Chondrocyte (in vitro differentiated cells): ENCODE measurements around the gene GBX2. TPM values are rescaled to one million over a fixed set of nuclear protein-coding genes. Genes with fewer than 3 reads are reported as not detected.

ENCODE experiments used
- DNase-seq: peaks from one replicate; pipeline ENCODE4 v3.0.0; 2021; ENCODE audit warnings: mixed read lengths, low spot score
- H3K27ac Mint-ChIP-seq: one replicate; pipeline ENCODE4 v1.8.0; 2021; ENCODE audit warnings: mild to moderate bottlenecking, moderate library complexity, mixed read lengths; ENCODE audit not compliant: unreplicated experiment
- H3K27me3 Mint-ChIP-seq: 2 replicates; pipeline ENCODE4 v1.8.0; 2021; ENCODE audit warnings: low read depth, mixed read lengths
- H3K36me3 Mint-ChIP-seq: 2 replicates; pipeline ENCODE4 v1.8.0; 2021; ENCODE audit warnings: low read depth, mixed read lengths
- H3K4me1 Mint-ChIP-seq: 2 replicates; pipeline ENCODE4 v1.8.0; 2021; ENCODE audit warnings: low read depth, mild to moderate bottlenecking, mixed read lengths
- H3K4me3 Mint-ChIP-seq: one replicate; pipeline ENCODE4 v1.8.0; 2021; ENCODE audit warnings: mild to moderate bottlenecking, moderate library complexity, mixed read lengths; ENCODE audit not compliant: unreplicated experiment
- H3K9me3 Mint-ChIP-seq: 2 replicates; pipeline ENCODE4 v1.8.0; 2021; ENCODE audit warnings: low read depth, mixed read lengths
- CTCF ChIP-seq: fragments of 200-600 bp; sonication (generic); IDR thresholded peaks from 2 replicates; pipeline ENCODE4 v1.5.0; 2021; ENCODE audit warnings: antibody characterized with exemption, mild to moderate bottlenecking, moderate library complexity
- total RNA-seq: library from RNA; stranded (reverse); gene quantifications from 3 replicates; pipeline ENCODE4 v1.2.1, GENCODE V29; 2021

GBX2 gene
- total RNA-seq, 1 donor from 2014 or later = 16.7 TPM

- Mint-ChIP-seq H3K27ac (peak overlapping the region; percentile 57), H3K4me3 (no peak overlapping the region), H3K9me3 (peaks cover 2% of the 10 kb centered on the region), H3K36me3 (peaks cover 2% of the 10 kb centered on the region), H3K27me3 (no peaks in the 10 kb centered on the region), H3K4me1 (peaks cover 4% of the 10 kb centered on the region)
- no peak for DNase-seq
- TF ChIP-seq CTCF = no peak
These were observed 28.2 kb upstream of the GBX2 start for GRCh38 chr2:236196366-236196765.

DNA sequence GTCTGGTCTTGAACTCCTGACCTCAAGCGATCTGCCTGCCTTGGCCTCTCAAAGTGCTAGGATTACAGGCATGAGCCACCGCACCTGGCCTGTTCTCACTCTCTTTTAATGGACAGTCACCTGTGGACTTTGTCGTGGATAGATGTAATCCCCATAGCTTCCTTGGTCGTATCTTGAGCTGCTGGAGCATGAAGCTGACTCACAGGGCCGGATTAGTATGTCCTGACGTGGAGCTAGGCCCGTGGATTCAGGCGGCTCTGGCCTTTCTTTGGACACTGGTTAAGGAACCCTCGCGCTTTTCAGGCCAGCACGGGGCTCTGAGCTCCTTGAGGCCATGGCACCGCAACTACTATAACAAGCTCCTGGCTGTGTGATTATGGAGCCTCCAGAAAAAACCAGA, 27.5 kb upstream of the GBX2 start:
- TF ChIP-seq CTCF = no peak
- peaks cover 2% of the 10 kb centered on the region for H3K36me3 Mint-ChIP-seq
- H3K4me1 Mint-ChIP-seq = peaks cover 4% of the 10 kb centered on the region
- peaks cover 2% of the 10 kb centered on the region for H3K9me3 Mint-ChIP-seq
- no peak overlapping the region for H3K27ac Mint-ChIP-seq
- DNase-seq = no peak
- no peaks in the 10 kb centered on the region for H3K27me3 Mint-ChIP-seq
- no peak overlapping the region for H3K4me3 Mint-ChIP-seq

- DNase-seq = no peak
- Mint-ChIP-seq H3K27me3 (no peaks in the 10 kb centered on the region), H3K36me3 (peaks cover 2% of the 10 kb centered on the region), H3K27ac (no peak overlapping the region), H3K4me1 (peaks cover 4% of the 10 kb centered on the region), H3K9me3 (peaks cover 2% of the 10 kb centered on the region), H3K4me3 (no peak overlapping the region)
- no peak for TF ChIP-seq CTCF
These were observed 26.6 kb upstream of the GBX2 start for GRCh38 chr2:236194786-236195185.

- no peaks in the 10 kb centered on the region for H3K36me3 Mint-ChIP-seq
- TF ChIP-seq CTCF = no peak
- no peak overlapping the region for H3K4me3 Mint-ChIP-seq
- H3K27me3 Mint-ChIP-seq = no peaks in the 10 kb centered on the region
- no peak overlapping the region for H3K27ac Mint-ChIP-seq
- no peaks in the 10 kb centered on the region for H3K9me3 Mint-ChIP-seq
- DNase-seq = no peak
- peaks cover 4% of the 10 kb centered on the region for H3K4me1 Mint-ChIP-seq
These were observed 24.8 kb upstream of the GBX2 start for GRCh38 chr2:236193026-236193425.

- Mint-ChIP-seq H3K36me3 (no peaks in the 10 kb centered on the region), H3K9me3 (no peaks in the 10 kb centered on the region), H3K4me3 (no peak overlapping the region), H3K27ac (no peak overlapping the region), H3K4me1 (no peaks in the 10 kb centered on the region), H3K27me3 (no peaks in the 10 kb centered on the region)
- DNase-seq = no peak
- TF ChIP-seq CTCF = no peak
These were observed 22.5 kb upstream of the GBX2 start for GRCh38 chr2:236190674-236191073.
